ENCODE data around the gene TRAF3IP1. TPM values are rescaled to one million over a fixed set of nuclear protein-coding genes. Genes with fewer than 3 reads are reported as not detected.

Gene TRAF3IP1
- total RNA-seq, 1 donor from 2014 or later = 15.1 TPM

DNA sequence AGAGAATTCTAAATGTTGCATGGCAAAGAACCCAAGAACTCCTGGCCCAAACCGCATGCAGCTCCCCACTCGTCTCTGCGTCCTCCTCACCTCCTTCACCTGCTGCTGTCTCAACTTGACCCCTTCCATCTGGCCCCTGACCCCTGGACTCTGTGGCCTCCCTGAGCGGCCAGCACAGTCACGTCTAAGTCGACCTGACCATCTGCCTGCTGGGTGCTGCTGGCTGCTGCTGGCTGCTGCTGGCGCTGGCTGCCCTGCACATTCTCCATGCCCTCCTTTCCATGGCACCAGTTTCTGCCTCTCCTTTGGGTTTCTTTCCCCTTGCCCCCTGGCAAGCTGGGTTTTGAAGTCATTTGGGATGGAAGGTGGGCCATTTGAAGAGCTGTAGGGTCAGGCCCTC, 76.3 kb downstream of the TRAF3IP1 start:
- no peak overlapping the region for H3K27ac Mint-ChIP-seq (ENCODE audit: unreplicated experiment)
- H3K27me3 Mint-ChIP-seq (ENCODE audit: low read depth) = no peaks in the 10 kb centered on the region
- no peaks in the 10 kb centered on the region for H3K9me3 Mint-ChIP-seq (ENCODE audit: low read depth)
- H3K4me1 Mint-ChIP-seq (ENCODE audit: low read depth) = no peaks in the 10 kb centered on the region
- DNase-seq (ENCODE audit: low spot score) = no peak
- no peak overlapping the region for H3K4me3 Mint-ChIP-seq (ENCODE audit: unreplicated experiment)
- no peak for TF ChIP-seq CTCF (IDR thresholded peaks at IDR 0.05)
- H3K36me3 Mint-ChIP-seq (ENCODE audit: low read depth) = peaks cover 4% of the 10 kb centered on the region

- Mint-ChIP-seq H3K27ac (ENCODE audit: unreplicated experiment) (no peak overlapping the region), H3K4me1 (ENCODE audit: low read depth) (no peaks in the 10 kb centered on the region), H3K4me3 (ENCODE audit: unreplicated experiment) (no peak overlapping the region), H3K36me3 (ENCODE audit: low read depth) (peaks cover 5% of the 10 kb centered on the region), H3K27me3 (ENCODE audit: low read depth) (no peaks in the 10 kb centered on the region), H3K9me3 (ENCODE audit: low read depth) (no peaks in the 10 kb centered on the region)
- no peak for TF ChIP-seq CTCF (IDR thresholded peaks at IDR 0.05)
- DNase-seq (ENCODE audit: low spot score) = no peak
These were observed 77.0 kb downstream of the TRAF3IP1 start for GRCh38 chr2:238397356-238397755.

DNA sequence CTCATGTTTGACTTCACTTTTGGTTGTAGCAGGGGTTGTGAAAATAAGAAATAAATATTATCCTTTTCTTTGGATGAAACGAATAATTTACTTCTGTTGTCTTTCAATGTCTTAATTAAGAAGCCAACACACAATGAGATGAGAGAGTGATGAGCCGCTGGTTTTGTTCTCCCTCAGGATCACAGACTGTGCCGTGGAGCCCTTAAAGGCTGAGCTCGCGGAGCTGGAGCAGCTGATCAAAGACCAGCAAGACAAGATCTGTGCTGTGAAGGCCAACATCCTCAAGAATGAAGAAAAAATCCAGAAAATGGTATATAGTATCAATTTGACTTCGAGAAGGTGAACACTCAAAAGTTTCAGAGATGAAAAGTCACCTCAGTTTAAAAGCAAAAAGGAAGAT, 78.3 kb downstream of the TRAF3IP1 start:
- Mint-ChIP-seq H3K27me3 (ENCODE audit: low read depth) (no peaks in the 10 kb centered on the region), H3K4me3 (ENCODE audit: unreplicated experiment) (no peak overlapping the region), H3K27ac (ENCODE audit: unreplicated experiment) (no peak overlapping the region), H3K36me3 (ENCODE audit: low read depth) (peaks cover 5% of the 10 kb centered on the region), H3K4me1 (ENCODE audit: low read depth) (no peaks in the 10 kb centered on the region), H3K9me3 (ENCODE audit: low read depth) (no peaks in the 10 kb centered on the region)
- no peak for DNase-seq (ENCODE audit: low spot score)
- no peak for TF ChIP-seq CTCF (IDR thresholded peaks at IDR 0.05)

DNA sequence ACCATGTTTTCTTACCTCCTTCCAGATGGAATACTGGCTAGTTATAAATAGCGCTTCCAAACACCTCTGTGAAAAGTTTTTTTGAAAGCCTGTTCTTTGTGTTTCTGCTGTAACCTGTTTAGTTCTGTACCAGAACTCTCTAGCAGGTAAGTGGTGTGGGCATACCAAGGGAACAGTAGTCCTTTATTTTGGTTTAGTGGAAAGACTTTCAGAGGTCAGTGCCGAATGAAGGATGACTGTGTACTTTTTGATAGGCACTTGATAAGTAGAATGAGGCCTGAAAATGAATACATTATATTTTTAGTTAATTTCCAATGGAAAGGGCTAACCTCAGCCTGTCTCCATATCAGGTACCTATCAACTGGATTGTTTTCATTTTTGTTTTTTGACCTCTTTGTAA, 78.8 kb downstream of the TRAF3IP1 start:
- H3K4me1 Mint-ChIP-seq (ENCODE audit: low read depth) = no peaks in the 10 kb centered on the region
- no peaks in the 10 kb centered on the region for H3K27me3 Mint-ChIP-seq (ENCODE audit: low read depth)
- H3K27ac Mint-ChIP-seq (ENCODE audit: unreplicated experiment) = no peak overlapping the region
- H3K36me3 Mint-ChIP-seq (ENCODE audit: low read depth) = peaks cover 7% of the 10 kb centered on the region
- H3K9me3 Mint-ChIP-seq (ENCODE audit: low read depth) = no peaks in the 10 kb centered on the region
- no peak for TF ChIP-seq CTCF (IDR thresholded peaks at IDR 0.05)
- H3K4me3 Mint-ChIP-seq (ENCODE audit: unreplicated experiment) = no peak overlapping the region
- no peak for DNase-seq (ENCODE audit: low spot score)

GRCh38 chr2:238401551-238401950, 81.2 kb downstream of the TRAF3IP1 start:
- peaks cover 4% of the 10 kb centered on the region for H3K4me1 Mint-ChIP-seq (ENCODE audit: low read depth)
- H3K36me3 Mint-ChIP-seq (ENCODE audit: low read depth) = peaks cover 7% of the 10 kb centered on the region
- H3K27ac Mint-ChIP-seq (ENCODE audit: unreplicated experiment) = no peak overlapping the region
- H3K4me3 Mint-ChIP-seq (ENCODE audit: unreplicated experiment) = no peak overlapping the region
- no peaks in the 10 kb centered on the region for H3K27me3 Mint-ChIP-seq (ENCODE audit: low read depth)
- H3K9me3 Mint-ChIP-seq (ENCODE audit: low read depth) = no peaks in the 10 kb centered on the region
- no peak for TF ChIP-seq CTCF (IDR thresholded peaks at IDR 0.05)
- no peak for DNase-seq (ENCODE audit: low spot score)
